ENCODE measurements around the gene ZNF470.

The ZNF470 gene

GRCh38 chr19:56611288-56611687 lies 44.0 kb downstream of the ZNF470 start:
- DNase-seq = no peak

GRCh38 chr19:56612737-56613136 lies 45.5 kb downstream of the ZNF470 start:
- DNase-seq = no peak

- DNase-seq = no peak
Measured at GRCh38 chr19:56613639-56614038, 46.4 kb downstream of the ZNF470 start.

GRCh38 chr19:56617531-56617930 lies 50.3 kb downstream of the ZNF470 start:
- peak; percentile 75 for DNase-seq

- no peak for DNase-seq
Measured at GRCh38 chr19:56619121-56619520, 51.9 kb downstream of the ZNF470 start.

- DNase-seq = no peak
Measured at GRCh38 chr19:56622374-56622773, 55.1 kb downstream of the ZNF470 start.

- no peak for DNase-seq
Measured at GRCh38 chr19:56623006-56623405, 55.7 kb downstream of the ZNF470 start.

- DNase-seq = no peak
Measured at GRCh38 chr19:56625708-56626107, 58.4 kb downstream of the ZNF470 start.

GRCh38 chr19:56633021-56633420 lies 65.8 kb downstream of the ZNF470 start:
- no peak for DNase-seq

GRCh38 chr19:56637976-56638555 lies 70.8 kb downstream of the ZNF470 start:
- DNase-seq = peak; percentile 83

Data from DMS53 (cell line).